Measurements from ENCODE around the gene PAFAH1B2.
A peak's percentile ranks its signal among the peaks of the same experiment; 100 is the strongest.
"Not testable (repeated sequence)": the region's sequence is repeated elsewhere in the genome, so short reads cannot be mapped to it uniquely, and the experiment has no call there.

The PAFAH1B2 gene

DNA sequence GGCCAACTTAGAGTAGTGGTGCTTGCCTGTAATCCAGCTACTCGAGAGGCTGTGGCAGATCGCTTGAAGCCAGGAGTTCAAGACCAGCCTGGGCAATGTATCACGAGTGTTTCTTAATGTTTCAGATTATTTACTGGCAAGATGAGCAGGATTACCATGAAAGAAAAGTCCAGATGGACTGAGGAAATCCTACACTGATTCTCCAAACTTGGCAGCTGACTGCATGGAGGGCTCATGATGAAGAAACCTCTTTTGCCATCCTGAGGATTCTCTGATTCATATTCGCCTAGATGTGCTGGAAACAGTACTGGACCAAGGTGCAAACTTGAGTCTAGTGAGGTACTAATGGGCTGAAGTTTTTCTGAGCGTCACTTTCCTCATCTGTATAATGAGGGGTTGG, 31.7 kb downstream of the PAFAH1B2 start:
- DNase-seq: no peak

DNA sequence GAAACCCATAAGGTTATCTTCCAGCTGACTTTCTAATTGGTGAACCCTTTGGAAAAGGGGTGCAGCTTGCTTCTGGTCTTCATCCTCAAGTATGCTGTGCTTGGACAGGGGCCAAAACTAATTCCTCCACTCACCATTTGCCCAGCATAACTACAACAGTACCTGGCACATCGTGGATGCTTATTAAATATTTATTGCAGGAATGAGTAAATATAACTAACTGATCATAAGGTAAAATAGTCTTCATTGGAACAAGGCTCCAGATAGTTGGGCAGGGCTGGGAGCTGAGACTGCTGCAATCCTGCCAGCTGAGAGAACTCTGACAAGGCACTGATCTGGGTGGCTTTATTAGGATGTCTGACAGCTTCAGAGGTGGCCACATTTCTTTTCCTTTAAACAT, 32.1 kb downstream of the PAFAH1B2 start:
- DNase-seq: no peak

DNA sequence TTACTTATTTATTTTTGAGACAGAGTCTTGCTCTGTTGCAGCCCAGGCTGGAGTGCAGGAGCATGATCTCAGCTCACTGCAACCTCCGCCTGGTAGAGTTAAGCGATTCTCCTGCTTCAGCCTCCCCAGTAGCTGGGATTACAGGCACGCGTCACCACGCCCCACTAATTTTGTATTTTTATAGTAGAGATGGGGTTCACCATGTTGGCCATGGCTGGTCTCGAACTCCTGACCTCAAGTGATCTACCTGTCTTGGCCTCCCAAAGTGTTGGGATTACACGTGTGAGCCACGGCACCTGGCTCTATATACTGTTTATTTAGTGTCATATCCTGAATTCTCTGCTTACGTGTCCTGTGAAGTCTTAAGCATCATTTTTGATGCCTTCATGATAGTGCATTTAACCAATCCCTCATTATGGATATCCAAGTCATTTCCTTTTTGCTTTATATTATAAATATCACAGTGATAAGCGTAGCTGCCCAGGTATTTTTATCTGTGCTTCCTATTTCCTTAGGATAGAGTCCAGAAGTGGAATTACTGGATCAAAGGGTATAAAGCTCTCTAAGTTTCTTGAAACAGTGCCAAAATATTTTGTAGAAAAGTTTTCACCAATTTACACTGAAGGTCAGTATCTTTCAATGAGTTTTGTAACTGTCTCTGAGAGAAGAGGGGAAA, 33.6 kb downstream of the PAFAH1B2 start:
- DNase-seq: no peak

DNA sequence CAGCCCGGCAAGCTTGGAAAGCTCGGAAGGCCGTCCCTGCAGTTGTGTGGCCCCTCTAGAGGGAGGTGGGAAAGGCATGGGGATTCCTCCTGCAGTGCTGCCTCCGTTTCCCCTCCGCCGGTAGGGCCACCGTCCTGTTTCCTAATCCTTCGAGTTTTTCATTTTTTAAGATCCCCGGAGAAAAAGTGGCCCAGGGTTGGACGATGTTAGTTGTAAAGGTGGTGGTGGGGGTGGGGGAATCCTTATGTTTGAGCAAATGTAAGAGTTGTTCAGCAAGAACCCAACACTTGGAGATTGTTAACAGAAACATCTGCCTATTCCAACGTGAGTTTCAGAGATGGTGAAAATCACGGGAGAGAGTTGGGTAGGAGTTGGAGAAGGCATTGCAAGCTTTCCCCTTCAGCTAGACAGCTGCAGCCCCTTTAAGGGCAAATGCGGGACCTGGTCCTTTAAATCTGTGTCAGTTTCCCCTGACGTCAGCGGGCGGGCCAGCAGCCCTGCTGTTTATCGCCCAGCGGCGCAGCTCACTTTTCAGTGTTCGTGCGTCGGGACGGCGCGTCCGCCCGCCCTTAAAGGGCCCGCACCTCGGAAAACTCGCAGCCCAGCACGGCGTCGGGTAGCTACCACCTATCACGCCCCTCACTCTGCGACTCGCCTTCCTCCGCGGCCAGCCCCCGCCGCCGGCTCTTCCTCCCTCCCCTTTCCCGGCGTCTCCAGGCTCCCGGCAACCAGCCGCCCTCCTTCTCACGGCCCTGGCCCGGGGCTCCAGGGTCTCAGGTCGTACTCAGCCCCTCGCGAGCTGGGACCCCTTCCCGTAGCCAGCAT, 34.3 kb downstream of the PAFAH1B2 start, which contains the start of gene SIDT2:
Gene SIDT2, plus strand, starts transcription at position 534 of the 825 bp plus-strand sequence. CDS start 521 bp downstream, outside the sequence.
- peak; percentile 86 for DNase-seq

DNA sequence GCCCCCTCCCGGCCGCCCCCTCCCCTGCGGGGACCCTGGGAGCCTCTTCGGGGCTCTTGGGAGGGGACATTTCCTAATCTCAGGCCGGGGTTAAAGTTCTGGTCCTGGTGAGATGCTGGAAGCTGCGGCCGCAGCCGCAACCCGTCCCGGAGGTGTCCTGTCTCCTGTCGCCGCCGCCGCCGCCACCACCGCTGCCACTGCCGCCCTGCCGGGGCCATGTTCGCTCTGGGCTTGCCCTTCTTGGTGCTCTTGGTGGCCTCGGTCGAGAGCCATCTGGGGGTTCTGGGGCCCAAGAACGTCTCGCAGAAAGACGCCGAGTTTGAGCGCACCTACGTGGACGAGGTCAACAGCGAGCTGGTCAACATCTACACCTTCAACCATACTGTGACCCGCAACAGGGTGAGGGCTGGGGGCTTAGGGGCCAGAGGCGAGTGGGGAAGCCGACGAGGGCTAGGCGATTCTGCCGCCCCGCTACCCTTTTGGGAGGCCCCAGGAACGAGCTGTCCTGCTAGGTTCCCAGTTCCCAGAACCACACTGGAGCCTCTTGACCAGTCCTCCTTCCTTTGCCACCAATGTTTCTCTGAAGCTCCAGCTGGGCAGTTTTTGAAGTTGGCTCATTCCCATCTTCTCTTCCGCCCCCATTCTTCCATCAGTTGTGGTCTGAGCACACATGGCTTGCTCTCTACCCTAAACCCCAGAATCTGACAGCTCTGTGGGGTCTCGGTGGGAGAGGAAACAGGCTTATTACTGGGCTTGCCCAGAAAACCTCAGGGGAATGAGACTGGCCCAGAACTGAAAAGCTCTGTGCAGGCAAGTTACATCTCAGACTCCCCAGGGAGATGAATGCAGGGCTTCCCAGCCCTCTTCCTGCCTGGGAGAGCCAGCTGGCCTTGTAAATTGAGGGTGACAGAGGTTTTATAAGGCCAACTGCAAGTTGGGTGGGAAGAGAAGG, 35.2 kb downstream of the PAFAH1B2 start:
- DNase-seq: peak; percentile 51

DNA sequence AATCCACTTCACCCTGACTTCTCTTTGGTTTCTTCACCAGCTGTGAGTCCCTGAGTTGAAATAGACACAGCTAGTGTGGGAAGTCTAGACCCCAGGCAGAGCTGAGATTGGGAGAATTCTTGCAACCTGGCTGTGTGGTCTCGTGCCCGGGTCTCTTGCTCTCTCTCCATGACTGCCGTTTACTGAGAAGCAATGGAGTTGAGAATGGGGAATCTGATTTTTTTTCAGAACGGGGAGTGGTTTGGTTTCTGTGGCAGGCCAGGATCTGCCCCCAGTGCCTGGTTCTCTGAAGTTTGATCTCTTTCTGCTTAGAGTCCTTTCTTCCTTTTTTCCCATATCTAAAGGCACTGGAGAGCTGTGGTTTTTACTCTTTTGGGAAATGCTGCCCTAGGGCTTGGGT, 35.9 kb downstream of the PAFAH1B2 start:
- DNase-seq: no peak

DNA sequence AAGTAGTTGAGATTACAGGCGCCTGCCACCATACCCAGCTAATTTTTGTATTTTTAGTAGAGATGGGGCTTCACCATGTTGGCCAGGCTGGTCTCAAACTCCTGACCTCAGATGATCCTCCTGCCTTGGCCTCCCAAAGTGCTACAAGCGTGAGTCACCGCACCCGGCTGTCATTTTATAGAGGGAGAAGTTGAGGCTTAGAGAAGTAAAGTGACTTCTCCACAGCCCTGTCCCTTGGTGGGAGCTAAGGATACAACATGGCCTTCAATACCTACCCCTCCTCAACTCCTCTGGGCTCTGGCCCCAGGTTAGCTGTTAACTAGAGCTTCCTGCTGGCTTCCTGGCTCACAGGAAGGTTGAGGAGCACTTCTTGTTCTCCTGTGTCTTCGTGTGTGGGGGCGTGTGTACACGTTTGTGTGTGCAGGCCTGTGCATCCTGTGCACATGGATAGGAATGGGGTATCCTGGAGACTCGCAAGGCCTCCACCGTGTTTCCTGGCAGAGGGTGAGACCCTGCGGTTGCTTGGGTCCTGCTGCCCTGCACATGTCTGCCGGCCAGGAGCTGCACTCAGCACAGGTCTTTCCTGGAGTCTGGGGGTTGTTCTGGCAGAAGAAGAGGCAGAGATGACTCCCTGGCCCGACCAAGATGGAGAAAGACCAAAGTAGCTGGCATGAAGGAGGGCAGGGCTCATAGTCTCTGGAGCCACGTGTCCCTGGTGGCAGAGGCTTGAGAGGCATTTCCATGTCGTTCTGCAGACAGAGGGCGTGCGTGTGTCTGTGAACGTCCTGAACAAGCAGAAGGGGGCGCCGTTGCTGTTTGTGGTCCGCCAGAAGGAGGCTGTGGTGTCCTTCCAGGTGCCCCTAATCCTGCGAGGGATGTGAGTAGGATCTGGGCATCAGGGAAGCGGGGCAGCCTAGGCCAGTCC, 36.8 kb downstream of the PAFAH1B2 start:
- DNase-seq: peak; percentile 57

DNA sequence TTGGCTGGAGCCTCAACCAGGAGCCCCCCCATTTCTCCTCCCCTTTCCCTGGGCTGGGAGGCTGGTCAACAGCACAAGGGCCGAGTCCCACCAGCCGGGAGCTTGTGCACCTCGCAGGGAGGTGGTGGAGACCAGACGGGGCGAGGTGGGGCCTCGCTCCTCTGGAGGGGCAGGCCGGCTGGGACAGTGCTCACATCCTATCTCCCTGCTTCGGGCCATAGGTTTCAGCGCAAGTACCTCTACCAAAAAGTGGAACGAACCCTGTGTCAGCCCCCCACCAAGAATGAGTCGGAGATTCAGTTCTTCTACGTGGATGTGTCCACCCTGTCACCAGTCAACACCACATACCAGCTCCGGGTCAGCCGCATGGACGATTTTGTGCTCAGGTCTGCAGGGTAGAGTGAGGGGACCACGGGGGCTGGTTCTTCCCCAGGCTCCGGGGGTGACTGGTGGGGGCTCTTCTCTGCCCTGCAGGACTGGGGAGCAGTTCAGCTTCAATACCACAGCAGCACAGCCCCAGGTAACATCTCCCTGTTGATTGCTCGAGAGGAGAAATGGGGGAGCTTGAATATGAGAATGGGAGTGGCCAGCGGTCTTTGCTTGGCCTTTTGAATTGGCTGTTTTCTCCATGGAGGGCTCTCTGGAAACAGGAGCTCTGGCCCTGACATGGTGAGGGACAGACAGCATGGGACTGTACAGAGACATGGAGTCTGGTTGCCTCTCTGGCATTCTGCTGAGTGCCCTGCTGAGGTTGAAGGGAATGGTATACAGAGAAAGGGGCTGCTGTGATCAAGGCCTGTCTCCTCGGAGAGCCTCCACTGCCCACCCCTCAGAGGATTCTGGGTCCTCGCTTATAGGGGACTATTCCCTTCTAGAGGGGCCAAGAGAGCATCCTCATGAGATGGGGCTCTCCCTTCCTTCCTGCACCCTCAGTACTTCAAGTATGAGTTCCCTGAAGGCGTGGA, 37.8 kb downstream of the PAFAH1B2 start:
- DNase-seq: no peak

DNA sequence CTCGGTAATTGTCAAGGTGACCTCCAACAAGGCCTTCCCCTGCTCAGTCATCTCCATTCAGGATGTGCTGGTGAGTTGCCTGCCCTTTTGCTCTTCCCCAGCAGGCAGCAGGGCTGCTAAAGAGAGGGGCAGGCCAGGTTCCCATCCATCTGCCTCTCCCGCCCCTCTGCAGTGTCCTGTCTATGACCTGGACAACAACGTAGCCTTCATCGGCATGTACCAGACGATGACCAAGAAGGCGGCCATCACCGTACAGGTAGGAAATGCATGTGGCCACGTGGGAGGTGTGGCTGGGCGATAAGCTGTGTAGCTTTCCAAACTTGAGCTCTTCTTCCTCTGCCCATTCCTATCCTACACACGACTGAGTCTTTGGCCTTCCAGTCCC, 38.5 kb downstream of the PAFAH1B2 start:
- no peak for DNase-seq

DNA sequence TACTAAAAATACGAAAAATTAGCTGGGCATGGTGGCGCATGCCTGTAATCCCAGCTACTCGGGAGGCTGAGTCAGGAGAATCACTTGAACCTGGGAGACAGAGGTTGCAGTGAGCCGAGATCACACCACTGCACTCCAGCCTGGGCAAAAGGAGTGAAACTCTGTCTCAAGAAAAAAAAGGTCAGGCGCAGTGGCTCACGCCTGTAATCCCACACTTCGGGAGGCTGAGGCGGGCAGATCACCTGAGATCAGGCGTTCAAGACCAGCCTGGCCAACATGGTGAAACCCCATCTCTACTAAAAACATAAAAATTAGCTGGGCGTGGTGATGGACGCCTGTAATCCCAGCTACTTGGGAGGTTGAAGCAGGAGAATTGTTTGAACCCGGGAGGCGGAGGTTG, 39.1 kb downstream of the PAFAH1B2 start:
- DNase-seq: not testable (repeated sequence)

DNA sequence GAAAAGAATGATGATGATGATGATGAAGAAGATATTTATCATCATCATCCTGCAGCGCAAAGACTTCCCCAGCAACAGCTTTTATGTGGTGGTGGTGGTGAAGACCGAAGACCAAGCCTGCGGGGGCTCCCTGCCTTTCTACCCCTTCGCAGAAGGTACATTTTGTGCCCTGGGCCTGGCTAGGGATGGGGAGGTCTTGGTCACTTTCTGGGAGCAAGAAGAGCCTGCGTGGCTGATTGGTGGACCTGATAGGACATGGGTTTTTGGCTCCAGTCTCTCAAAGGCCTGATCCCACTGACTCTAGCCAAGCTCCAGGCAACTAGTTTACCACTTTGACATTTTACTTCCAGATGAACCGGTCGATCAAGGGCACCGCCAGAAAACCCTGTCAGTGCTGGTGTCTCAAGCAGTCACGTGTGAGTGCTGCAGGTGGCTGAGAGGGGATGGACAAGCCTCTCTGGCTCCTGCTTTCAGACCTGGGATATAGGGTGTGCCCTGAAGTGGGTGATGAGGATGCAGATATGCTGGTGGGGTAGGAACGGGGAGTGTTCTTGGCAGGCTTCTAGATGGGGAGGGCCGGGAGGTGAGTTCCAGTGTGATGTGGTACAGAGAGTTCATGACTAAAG, 39.8 kb downstream of the PAFAH1B2 start:
- no peak for DNase-seq

DNA sequence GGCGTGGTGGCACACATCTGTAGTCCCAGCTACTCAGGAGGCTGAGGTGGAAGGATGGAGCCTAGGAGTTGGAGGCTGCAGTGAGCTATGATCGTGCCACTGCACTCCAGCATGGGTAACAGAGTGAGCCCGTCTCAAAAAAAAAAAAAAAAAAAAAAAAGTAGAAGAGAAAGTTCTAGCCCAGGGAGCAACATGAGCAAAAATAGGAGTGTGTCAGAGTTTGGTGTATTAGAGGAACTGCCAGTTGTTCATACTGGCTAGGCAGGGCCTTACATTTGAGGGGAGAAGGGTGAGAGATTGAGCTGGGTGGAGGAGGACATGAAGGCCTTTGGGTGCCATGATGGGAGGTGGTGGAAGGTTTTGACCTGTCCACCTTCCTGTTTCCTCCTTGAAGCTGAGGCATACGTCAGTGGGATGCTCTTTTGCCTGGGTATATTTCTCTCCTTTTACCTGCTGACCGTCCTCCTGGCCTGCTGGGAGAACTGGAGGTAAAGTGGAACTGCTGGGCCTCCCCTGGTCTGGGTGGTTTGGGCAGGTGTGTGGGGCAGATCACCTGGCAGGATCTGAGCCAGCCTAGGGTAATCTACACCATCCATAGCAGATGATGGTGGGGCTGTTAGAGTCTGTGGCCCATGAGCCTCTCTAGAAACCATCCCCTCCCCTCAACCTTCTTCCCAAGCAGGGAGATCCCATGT, 41.8 kb downstream of the PAFAH1B2 start:
- DNase-seq: no peak

DNA sequence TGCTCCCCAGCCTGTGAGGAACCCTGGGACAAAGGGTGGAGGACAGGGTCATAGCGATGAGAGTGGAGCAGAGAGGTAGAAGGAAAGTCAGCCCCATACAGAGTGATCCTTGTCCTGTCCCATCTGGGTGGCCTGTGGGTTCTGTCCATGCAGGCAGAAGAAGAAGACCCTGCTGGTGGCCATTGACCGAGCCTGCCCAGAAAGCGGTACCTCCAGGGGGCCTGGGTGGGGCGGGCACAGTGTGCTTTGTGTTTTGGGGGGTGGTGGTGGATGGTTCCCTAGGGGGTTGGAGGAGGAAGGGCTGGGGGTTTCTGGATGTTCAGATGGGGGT, 42.3 kb downstream of the PAFAH1B2 start:
- no peak for DNase-seq

DNA sequence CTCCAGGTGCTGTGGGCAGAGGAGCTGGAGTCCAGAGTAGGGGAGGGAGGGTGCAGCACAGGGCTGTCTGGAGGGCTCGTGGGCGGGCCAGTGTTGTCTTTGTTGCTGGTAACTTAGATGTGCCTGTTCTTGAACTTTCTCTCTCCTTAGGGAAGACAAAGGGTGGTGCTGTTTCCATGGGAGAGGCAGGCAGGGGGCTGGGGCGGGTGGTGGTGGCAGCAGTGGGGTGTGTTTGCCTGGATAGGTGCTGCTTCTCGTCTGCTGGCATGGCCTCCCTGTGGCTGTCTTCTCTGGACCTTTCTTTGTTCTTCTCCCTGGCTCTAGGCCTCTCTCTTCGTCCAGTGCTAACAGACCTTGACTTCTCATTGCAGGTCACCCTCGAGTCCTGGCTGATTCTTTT, 42.9 kb downstream of the PAFAH1B2 start:
- no peak for DNase-seq

DNA sequence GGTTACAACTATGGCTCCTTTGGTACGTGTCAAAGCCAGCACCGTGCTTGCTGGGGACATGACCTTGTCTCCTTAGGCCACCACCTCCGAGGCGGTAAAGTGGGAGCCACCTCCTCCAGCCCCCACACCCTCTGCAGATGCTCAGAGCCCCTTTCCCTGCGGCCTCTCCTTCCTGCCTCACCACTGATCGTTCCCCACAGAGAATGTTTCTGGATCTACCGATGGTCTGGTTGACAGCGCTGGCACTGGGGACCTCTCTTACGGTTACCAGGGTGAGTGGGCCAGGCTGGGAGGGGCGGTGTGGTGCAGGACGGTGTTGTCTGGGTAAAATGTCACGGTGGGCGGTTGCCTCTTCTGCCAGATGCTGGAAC, 43.3 kb downstream of the PAFAH1B2 start:
- DNase-seq: no peak

DNA sequence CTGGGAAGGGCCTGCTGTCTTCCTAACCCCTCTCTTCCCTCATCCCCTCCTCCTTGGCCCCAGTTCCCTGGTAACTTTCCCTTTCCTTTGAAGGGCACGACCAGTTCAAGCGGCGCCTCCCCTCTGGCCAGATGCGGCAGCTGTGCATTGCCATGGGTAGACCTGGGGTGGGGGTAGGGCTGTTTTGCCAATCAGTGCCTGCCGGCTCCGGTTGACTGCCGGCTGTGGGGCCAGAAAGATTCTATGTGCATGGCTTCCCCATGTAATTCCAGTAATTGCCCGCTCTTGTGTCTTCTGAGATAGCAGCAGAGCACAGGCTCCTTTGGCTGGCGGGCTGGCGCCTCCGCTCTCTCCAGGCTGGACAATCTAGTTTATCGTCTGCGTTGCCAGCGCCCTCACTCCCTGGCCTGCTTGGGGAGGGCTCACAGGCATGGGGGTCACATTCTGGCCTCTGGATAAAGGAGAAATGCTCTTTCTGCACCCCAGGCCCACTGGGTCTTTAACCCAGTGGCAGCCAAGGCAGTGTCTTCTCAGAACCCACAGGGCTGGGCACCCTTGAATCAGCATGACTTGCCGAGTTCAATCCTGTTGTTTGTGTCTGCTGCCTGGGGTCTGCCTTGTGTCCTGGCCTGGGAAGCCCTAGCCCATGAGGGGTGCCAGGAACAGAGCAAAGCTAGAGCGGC, 43.9 kb downstream of the PAFAH1B2 start:
- no peak for DNase-seq

DNA sequence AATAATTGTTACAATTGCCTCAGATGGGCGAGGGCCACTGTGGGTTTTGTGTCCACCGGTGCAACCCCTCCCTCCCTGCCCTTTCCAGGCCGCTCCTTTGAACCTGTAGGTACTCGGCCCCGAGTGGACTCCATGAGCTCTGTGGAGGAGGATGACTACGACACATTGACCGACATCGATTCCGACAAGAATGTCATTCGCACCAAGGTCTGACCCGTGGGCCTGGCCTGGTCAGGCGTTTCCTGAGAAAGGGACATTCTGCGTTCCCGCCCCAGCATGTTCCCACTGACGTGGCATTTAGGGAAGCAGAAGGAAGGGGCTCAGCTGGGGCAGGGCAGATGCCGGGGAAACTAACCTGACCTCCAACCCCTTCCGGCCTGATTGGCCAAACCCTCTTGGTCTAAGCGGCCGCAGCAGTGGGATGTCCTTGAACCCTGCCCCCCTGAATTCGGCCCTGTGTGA, 44.6 kb downstream of the PAFAH1B2 start:
- DNase-seq: no peak

DNA sequence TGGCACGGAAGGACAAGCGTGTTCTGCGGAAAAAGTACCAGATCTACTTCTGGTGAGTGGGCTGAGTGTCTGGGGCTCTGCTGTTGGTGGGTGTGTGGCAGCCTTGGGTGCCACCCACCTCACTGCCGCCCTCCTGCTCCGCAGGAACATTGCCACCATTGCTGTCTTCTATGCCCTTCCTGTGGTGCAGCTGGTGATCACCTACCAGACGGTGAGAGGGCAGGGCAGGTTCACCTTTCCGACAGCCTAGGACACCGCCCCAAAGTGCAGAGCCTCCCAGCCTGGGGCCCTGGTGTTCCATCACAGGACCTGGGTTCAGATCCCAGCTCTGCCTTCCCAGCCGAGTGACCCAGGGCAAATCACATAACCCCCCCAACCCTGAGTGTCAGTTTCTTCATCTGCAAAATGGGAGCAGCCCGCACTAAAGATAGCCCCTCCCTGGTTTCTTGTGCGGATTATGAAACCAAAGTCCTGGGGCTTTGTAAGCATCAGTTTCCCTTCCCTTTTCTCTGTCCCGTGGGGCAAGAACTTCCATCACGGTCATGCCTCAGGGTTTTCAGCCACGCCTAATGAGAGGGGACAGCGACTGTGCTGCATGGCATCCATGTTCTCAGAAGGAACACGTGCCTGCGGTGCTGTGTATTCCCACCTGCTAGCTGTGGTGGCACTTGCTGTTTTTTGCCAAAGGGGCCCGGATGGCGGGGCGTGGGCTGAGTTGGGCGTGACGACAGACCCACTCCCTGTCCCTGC, 45.3 kb downstream of the PAFAH1B2 start:
- DNase-seq: no peak

Data from central memory CD4-positive, alpha-beta T cell (primary cell).